Measurements from ENCODE around the gene ALOX12.

DNA sequence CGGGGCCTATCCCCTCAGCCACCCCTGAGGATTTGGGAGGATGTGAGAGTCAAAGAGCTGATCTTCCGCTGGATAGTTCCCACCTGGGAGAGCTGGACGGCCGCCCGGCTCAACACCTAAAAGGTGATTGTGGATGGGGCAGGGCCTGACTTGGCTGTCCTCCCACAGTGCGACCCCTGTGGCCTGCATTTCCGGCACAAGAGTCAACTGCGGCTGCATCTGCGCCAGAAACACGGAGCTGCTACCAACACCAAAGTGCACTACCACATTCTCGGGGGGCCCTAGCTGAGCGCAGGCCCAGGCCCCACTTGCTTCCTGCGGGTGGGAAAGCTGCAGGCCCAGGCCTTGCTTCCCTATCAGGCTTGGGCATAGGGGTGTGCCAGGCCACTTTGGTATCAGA is 31.5 kb downstream of the ALOX12 start:
- TF ChIP-seq, protein P1, sequence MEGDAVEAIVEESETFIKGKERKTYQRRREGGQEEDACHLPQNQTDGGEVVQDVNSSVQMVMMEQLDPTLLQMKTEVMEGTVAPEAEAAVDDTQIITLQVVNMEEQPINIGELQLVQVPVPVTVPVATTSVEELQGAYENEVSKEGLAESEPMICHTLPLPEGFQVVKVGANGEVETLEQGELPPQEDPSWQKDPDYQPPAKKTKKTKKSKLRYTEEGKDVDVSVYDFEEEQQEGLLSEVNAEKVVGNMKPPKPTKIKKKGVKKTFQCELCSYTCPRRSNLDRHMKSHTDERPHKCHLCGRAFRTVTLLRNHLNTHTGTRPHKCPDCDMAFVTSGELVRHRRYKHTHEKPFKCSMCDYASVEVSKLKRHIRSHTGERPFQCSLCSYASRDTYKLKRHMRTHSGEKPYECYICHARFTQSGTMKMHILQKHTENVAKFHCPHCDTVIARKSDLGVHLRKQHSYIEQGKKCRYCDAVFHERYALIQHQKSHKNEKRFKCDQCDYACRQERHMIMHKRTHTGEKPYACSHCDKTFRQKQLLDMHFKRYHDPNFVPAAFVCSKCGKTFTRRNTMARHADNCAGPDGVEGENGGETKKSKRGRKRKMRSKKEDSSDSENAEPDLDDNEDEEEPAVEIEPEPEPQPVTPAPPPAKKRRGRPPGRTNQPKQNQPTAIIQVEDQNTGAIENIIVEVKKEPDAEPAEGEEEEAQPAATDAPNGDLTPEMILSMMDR (optimal IDR thresholded peaks at IDR 0.05 in 1 of 3, IDR thresholded peaks at IDR 0.05 in 1 of 3, conservative IDR thresholded peaks at IDR 0.05 in 1 of 3; ENCODE audit: extremely low read depth in 1 of 3, insufficient read depth in 2 of 3, low read length in 3 of 3) = no peak
- no peak for TF ChIP-seq EZH2 (IDR thresholded peaks at IDR 0.05; ENCODE audit: low read length)

Measured in keratinocyte (primary cell).